SK-N-MC (cell line): ENCODE measurements around the gene HLA-A.

Source experiments
- FOXP2 ChIP-seq: optimal IDR thresholded peaks from 2 replicates; pipeline ENCODE3; 2011; ENCODE audit warnings: mild to moderate bottlenecking, moderate library complexity; ENCODE audit not compliant: insufficient read depth; ENCODE audit errors: extremely low read length, control extremely low read depth
- POLR2AphosphoS5 ChIP-seq: IDR thresholded peaks from 2 replicates; pipeline ENCODE4 v1.6.1; 2012; ENCODE audit warnings: mild to moderate bottlenecking, low read depth, low read length, borderline replicate concordance

- TF ChIP-seq POLR2AphosphoS5 (no peak), FOXP2 (no peak)
Measured at GRCh38 chr6:29992807-29993206, 50.5 kb downstream of the HLA-A start.
